NCI-H2196 (cell line): Measurements from ENCODE around the gene ECE2.

Experiments
- DNase-seq: peaks from one replicate; lab custom pipeline; 2025; ENCODE audit not compliant: unreplicated experiment; lab: John Stamatoyannopoulos, UW

ECE2 gene

GRCh38 chr3:184311633-184312032 lies 35.8 kb downstream of the ECE2 start:
- DNase-seq, result no peak

DNA sequence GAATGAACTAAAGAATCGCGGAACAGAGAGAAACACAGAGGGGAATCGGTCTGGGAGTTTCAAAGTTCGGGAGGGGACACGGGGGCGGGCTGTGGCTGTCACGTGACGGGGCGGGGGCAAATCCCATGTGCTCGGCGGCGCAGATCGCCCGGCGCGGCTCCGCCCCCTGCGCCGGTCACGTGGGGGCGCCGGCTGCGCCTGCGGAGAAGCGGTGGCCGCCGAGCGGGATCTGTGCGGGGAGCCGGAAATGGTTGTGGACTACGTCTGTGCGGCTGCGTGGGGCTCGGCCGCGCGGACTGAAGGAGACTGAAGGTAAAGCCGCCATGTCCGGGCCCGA lies 38.5 kb downstream of the ECE2 start, which contains the start of gene EIF4G1:
EIF4G1 (plus strand) TSS at position 244 of the 337 bp plus-strand sequence. CDS start 1,191 bp downstream, outside the sequence.
- peak; percentile 100 for DNase-seq

DNA sequence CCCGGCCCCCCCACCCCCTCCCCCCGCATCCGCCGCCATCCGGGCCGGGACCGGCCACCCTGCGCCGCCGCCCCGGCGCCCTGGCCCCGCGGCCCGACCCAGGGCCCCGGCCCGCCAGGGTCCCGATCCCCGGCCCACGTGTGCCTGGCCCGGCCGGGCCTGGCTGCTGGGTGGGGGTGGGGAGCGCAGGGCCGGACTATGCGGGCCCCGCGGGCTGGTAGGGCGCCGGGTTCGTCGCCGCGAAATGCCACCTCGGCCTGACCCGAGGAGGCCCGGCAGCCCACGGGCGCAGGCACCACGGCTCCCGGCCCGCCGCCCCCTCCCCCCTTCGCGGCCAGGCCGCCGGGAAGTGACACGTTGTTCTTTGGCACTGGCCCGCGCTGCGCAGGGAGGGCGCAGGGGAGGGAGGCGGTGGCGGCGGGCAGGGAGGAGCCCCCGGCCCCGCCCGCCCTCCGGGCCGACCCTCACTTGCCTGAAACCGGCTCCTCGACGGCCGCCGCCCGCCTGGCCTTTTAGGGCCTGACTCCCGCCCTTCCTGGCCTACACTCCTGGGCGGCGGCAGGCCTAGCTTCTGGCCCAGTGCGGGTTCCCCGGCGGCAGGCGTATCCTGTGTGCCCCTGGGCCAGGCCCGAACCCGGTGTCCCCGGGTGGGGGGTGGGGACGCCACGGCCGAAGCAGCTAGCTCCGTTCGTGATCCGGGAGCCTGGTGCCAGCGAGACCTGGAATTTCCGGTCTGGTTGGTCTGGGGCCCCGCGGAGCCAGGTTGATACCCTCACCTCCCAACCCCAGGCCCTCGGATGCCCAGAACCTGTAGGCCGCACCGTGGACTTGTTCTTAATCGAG lies 39.1 kb downstream of the ECE2 start:
- DNase-seq, result peak; percentile 89

DNA sequence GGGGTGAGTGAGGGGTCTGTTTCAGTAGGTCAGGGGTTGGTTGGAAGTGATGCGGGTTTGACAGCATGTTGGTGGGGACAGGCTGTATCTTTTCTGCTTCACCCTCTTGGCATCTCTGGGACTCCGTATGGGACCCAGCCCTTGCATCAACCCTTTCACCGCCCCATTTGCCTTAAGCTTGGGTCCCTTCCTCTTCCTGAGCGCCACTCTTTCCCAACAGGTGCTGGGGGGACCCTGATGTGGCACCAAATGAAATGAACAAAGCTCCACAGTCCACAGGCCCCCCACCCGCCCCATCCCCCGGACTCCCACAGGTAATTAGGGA lies 39.7 kb downstream of the ECE2 start:
- DNase-seq, result no peak

GRCh38 chr3:184315871-184316661 lies 40.2 kb downstream of the ECE2 start:
- no peak for DNase-seq

GRCh38 chr3:184316792-184317191 lies 41.0 kb downstream of the ECE2 start:
- DNase-seq, result no peak

DNA sequence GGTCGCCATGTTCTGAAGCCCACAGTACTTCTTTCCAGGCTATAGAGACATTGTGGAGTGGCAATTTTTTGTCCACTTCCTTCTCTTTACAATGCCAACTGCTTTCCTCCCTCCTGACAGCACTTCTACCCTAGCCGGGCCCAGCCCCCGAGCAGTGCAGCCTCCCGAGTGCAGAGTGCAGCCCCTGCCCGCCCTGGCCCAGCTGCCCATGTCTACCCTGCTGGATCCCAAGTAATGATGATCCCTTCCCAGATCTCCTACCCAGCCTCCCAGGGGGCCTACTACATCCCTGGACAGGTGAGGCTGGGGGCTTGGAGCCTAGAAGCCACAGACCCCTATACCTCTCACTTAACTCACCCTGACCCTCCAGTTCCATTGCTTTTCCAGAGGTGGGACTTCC lies 41.4 kb downstream of the ECE2 start:
- no peak for DNase-seq

DNA sequence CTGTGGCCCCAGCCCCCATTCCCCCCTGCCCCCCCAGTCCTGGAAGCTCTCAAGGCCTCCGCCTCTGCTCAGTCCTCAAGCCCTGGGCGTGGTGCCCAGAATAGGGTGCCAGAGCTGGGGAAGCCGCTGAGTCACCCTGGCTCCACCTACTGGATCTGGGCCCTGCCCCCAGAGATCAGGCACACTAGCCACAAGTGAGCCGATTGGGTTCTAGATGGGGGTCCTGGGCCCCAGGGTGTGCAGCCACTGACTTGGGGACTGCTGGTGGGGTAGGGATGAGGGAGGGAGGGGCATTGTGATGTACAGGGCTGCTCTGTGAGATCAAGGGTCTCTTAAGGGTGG lies 44.3 kb downstream of the ECE2 start:
- DNase-seq, result peak; percentile 100

DNA sequence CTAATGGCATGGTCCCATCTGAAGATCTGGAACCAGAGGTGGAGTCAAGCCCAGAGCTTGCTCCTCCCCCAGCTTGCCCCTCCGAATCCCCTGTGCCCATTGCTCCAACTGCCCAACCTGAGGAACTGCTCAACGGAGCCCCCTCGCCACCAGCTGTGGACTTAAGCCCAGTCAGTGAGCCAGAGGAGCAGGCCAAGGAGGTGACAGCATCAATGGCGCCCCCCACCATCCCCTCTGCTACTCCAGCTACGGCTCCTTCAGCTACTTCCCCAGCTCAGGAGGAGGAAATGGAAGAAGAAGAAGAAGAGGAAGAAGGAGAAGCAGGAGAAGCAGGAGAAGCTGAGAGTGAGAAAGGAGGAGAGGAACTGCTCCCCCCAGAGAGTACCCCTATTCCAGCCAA lies 45.8 kb downstream of the ECE2 start:
- no peak for DNase-seq

DNA sequence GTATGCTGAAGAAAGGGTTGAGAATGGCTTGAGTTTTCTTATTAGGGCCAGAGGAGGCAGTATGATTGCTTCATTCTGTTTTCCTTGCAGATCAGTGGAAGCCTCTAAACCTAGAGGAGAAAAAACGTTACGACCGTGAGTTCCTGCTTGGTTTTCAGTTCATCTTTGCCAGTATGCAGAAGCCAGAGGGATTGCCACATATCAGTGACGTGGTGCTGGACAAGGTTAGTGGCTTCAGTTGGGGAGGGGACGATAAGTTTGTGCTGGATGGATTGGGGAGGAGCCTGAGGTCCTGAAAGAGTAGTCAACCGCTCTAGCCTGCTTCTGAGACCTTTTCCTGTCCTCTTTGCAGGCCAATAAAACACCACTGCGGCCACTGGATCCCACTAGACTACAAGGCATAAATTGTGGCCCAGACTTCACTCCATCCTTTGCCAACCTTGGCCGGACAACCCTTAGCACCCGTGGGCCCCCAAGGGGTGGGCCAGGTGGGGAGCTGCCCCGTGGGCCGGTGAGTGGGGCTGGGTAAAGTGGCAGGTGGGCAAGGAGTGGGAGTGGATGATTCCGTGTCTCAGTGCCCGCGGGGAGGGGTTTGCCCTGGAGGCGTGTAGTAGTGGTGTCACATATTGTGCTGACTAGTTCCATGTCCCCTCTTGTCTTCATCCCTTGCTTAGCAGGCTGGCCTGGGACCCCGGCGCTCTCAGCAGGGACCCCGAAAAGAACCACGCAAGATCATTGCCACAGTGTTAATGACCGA lies 47.1 kb downstream of the ECE2 start:
- no peak for DNase-seq

- DNase-seq, result no peak
Measured at GRCh38 chr3:184323696-184324095, 47.9 kb downstream of the ECE2 start.

- no peak for DNase-seq
Measured at GRCh38 chr3:184325269-184325668, 49.4 kb downstream of the ECE2 start.

DNA sequence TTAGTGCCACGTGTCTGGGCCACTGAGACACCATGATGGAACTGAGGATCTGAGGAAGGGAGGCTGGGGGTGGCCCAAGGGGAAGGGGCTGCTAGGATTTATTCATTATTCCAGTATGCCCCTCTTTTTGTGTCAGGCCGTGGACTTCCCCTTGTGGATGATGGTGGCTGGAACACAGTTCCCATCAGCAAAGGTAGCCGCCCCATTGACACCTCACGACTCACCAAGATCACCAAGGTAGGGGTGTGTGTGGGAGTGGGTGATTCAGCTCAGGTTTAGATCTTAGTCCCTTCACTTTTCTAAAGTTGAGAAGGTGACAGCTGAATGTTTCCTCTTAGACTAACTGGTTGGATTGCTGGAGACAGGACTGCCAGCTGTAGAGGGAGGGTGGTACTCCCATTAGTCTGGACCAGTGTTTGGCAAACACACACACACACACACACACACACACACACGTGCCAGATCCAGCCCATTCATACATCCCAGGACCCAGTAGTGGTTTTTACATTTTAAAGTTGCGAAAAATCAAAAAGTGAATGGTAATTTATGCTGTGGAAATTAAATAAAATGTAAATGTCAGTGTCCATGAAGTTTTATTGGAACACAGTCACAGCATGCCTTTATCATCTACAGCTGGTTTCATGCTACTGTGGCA lies 50.0 kb downstream of the ECE2 start:
- no peak for DNase-seq

- DNase-seq, result no peak
Measured at GRCh38 chr3:184327171-184327570, 51.3 kb downstream of the ECE2 start.

GRCh38 chr3:184328516-184328915 lies 52.7 kb downstream of the ECE2 start:
- no peak for DNase-seq

DNA sequence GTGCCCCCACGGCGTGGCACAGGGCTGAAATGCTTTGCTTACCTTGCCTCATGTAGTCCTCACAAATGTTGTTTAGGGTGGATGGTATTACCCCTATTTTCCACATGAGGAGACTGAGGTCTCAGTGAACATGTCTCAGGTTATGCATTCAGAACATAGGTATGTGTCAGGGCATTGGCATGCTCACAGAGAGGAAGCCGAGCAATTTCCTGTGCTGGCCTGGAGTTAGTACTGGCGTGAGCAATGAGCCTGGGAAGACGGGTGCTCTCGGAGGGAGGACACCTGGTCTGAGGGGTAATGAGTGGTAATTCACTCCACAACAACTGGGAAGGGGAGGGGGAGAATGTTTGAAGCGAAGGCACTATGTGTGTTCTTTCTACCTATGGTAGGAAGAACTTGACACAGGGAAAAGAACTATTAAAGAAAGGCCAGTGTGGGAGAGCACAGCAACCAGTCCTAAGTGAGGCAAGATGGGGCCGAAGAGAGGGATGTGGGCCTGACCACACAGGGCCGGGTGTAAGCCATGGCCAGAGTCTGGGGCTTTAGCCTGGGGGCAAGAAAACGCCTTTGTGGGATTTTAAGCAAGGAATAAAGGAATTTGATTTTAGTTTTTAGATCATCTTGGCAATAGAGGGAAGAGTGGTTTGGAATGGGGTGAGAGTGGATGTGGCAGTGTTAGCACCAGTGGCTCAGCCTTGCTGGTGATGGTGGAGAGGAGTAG lies 56.7 kb downstream of the ECE2 start:
- no peak for DNase-seq

DNA sequence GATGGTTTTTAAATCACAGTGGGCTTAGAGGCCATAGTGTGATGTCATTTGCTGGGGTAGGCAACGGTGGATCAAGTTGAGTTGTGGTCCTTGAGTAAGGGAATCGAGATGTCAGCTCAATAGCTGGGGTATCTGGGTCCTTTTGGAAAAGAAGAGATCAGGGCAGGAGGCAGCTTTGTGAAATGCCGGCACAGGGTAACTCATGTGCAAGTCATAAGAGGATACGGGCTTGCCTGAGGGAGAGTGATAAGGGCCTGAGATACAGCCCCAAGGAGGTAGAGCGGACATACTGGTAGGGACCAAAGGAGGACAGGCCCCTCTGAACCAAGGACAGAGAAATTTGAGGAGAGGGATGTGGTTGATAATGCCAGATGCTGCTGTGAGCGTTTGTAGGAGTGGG lies 57.4 kb downstream of the ECE2 start:
- no peak for DNase-seq

GRCh38 chr3:184333700-184334099 lies 57.9 kb downstream of the ECE2 start:
- DNase-seq, result no peak

- no peak for DNase-seq
Measured at GRCh38 chr3:184334470-184335158, 58.8 kb downstream of the ECE2 start.

- DNase-seq, result peak; percentile 75
Measured at GRCh38 chr3:184335291-184335660, 59.5 kb downstream of the ECE2 start.
